CD4-positive, alpha-beta T cell treated with Interleukin-4 for 1 hour (primary cell): Measurements from ENCODE around the gene C17orf58.
"Not testable (repeated sequence)": the region's sequence is repeated elsewhere in the genome, so short reads cannot be mapped to it uniquely, and the experiment has no call there.

Experiments used
- DNase-seq, 2 donors: peaks; one replicate each; pipeline ENCODE4 v3.0.0-alpha.2; 2020 to 2022

C17orf58 gene

GRCh38 chr17:67999291-67999911 lies 3.1 kb upstream of the C17orf58 start:
- no peak for DNase-seq

- no peak for DNase-seq
Observed at GRCh38 chr17:67998466-67998865, 2.2 kb upstream of the C17orf58 start.

GRCh38 chr17:67995570-67996263 lies 552 bp downstream of the C17orf58 start:
- DNase-seq = no peak

GRCh38 chr17:67994817-67995569 lies 1.3 kb downstream of the C17orf58 start:
- no peak for DNase-seq

- no peak for DNase-seq
Observed at GRCh38 chr17:67993998-67994361, 2.3 kb downstream of the C17orf58 start.

- peak; percentile 72 to 75 for DNase-seq
Observed at GRCh38 chr17:67993153-67993997, 2.9 kb downstream of the C17orf58 start.

GRCh38 chr17:67992548-67993152 lies 3.6 kb downstream of the C17orf58 start:
- DNase-seq = peak in 1 of 2 donors; percentile 29

GRCh38 chr17:67990909-67991308 lies 5.4 kb downstream of the C17orf58 start:
- DNase-seq = no peak

- DNase-seq = no peak
Observed at GRCh38 chr17:67983383-67983688, 12.9 kb downstream of the C17orf58 start.

- no peak for DNase-seq
Observed at GRCh38 chr17:67982686-67983382, 13.4 kb downstream of the C17orf58 start.

GRCh38 chr17:67982034-67982640 lies 14.1 kb downstream of the C17orf58 start:
- DNase-seq = no peak

GRCh38 chr17:67980883-67981282 lies 15.4 kb downstream of the C17orf58 start:
- not testable (repeated sequence) for DNase-seq

- no peak for DNase-seq
Observed at GRCh38 chr17:67980456-67980855, 15.8 kb downstream of the C17orf58 start.

GRCh38 chr17:67976306-67976705 lies 20.0 kb downstream of the C17orf58 start:
- not testable (repeated sequence) for DNase-seq

GRCh38 chr17:67974598-67975066 lies 21.6 kb downstream of the C17orf58 start:
- DNase-seq = no peak

GRCh38 chr17:67974185-67974584 lies 22.1 kb downstream of the C17orf58 start:
- no peak for DNase-seq

- no peak for DNase-seq
Observed at GRCh38 chr17:67970783-67971182, 25.5 kb downstream of the C17orf58 start.

GRCh38 chr17:67963145-67963572 lies 33.1 kb downstream of the C17orf58 start:
- peak; percentile 73 to 80 for DNase-seq

GRCh38 chr17:67962156-67962555 lies 34.1 kb downstream of the C17orf58 start:
- DNase-seq = not testable (repeated sequence)

GRCh38 chr17:67960276-67960675 lies 36.0 kb downstream of the C17orf58 start:
- DNase-seq = not testable (repeated sequence)

- no peak for DNase-seq
Observed at GRCh38 chr17:67959510-67959909, 36.8 kb downstream of the C17orf58 start.
